ENCODE data around the gene CSGALNACT2. TPM values are rescaled to one million over a fixed set of nuclear protein-coding genes. Genes with fewer than 3 reads are reported as not detected.
A peak's percentile ranks its signal among the peaks of the same experiment; 100 is the strongest.
"Not testable (repeated sequence)": the region's sequence is repeated elsewhere in the genome, so short reads cannot be mapped to it uniquely, and the experiment has no call there.

The CSGALNACT2 gene, protein sequence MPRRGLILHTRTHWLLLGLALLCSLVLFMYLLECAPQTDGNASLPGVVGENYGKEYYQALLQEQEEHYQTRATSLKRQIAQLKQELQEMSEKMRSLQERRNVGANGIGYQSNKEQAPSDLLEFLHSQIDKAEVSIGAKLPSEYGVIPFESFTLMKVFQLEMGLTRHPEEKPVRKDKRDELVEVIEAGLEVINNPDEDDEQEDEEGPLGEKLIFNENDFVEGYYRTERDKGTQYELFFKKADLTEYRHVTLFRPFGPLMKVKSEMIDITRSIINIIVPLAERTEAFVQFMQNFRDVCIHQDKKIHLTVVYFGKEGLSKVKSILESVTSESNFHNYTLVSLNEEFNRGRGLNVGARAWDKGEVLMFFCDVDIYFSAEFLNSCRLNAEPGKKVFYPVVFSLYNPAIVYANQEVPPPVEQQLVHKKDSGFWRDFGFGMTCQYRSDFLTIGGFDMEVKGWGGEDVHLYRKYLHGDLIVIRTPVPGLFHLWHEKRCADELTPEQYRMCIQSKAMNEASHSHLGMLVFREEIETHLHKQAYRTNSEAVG
- 1 to 10 TPM; 2.0 to 3.4 TPM for polyA plus RNA-seq

DNA sequence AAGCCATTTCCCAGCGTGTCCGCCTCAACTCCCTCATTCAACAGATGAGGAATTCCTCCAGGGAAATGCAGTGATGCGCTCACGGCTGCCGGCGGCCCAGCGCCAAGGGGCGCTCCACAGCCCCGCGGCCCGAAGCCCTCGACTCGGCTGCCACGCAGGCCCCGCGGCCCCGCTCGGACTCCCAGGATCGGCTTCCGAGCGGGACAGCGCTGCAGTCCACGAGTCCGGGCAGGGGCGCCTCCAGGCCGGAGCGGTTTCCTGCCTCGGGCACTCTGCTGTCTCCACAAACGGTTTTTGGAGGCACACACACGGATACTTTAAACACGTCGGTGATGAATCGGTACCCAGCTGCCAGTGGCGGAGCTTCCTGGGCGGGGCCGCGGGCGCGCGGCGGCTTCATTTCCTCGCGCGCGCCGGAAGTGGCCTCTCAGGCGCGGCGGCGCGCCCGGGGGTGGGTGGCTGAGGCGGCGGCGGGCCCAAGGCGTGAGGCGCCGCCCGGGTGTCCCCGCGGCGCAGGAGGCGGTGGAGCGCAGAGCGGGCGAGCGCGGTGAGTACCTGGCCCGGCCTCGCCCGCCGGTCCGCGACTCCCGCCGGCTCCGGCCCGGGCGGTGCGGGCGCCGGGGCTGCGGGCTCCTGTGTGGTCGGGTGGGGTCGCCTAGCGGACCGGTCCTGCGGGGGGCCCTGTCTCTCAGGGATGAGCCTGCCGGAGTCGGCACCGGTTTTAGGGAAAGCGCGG lies at the start of gene CSGALNACT2:
Gene CSGALNACT2, plus strand, starts transcription at position 425 of the 736 bp plus-strand sequence. CDS start 16,705 bp downstream, outside the sequence.
- Histone ChIP-seq H3K27me3 (ENCODE audit: control insufficient read depth in 1 of 2, insufficient read depth in 2 of 2, low read length in 2 of 2) (no peaks in the 10 kb centered on the region), H3K27ac (ENCODE audit: low read depth in 2 of 2, low read length in 1 of 2) (peak within 1 kb of the TSS; percentile 87 to 95), H3K9me3 (ENCODE audit: control insufficient read depth in 2 of 2, insufficient read depth in 1 of 2, low read depth in 1 of 2, low read length in 1 of 2) (no peaks in the 10 kb centered on the region), H3K4me1 (ENCODE audit: control insufficient read depth in 2 of 2, insufficient read depth in 2 of 2, low read length in 1 of 2) (no peaks in the 10 kb centered on the region), H3K4me3 (ENCODE audit: low read depth in 1 of 2, low read length in 2 of 2) (peak within 1 kb of the TSS; percentile 81 to 96), H3K36me3 (ENCODE audit: control insufficient read depth in 2 of 2, insufficient read depth in 2 of 2, low read length in 1 of 2) (no peaks in the 10 kb centered on the region)
- WGBS, 2 donors: 0% methylated on average over 67 to 93 of the region's 93 CpGs

DNA sequence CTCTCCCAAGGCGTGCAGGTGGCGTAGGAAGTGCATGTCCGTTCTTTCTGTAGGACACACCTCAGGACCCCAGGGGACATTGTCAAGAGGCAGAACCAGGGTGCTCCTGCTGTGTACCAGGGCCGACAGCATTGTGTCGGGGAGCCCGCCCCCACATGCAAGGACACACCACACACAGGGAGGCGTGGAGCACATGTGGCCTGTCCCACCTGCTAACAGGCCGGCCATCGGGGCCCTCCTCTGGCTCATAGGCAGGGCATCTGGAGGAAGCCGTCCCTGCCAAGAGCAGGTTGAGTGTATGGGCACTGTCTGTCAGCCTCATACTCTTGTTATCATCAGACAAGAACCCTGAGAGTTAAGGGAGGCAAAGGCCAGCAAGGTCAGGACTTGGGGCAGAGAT lies 48.7 kb upstream of the CSGALNACT2 start:
- no peaks in the 10 kb centered on the region for H3K36me3 ChIP-seq (ENCODE audit: control insufficient read depth in 2 of 2, insufficient read depth in 2 of 2, low read length in 1 of 2)
- no peaks in the 10 kb centered on the region for H3K4me1 ChIP-seq (ENCODE audit: control insufficient read depth in 2 of 2, insufficient read depth in 2 of 2, low read length in 1 of 2)
- no peaks in the 10 kb centered on the region for H3K27me3 ChIP-seq (ENCODE audit: control insufficient read depth in 1 of 2, insufficient read depth in 2 of 2, low read length in 2 of 2)
- no peak overlapping the region for H3K27ac ChIP-seq (ENCODE audit: low read depth in 2 of 2, low read length in 1 of 2)
- no peaks in the 10 kb centered on the region for H3K9me3 ChIP-seq (ENCODE audit: control insufficient read depth in 2 of 2, insufficient read depth in 1 of 2, low read depth in 1 of 2, low read length in 1 of 2)
- H3K4me3 ChIP-seq (ENCODE audit: low read depth in 1 of 2, low read length in 2 of 2): no peak overlapping the region
- WGBS, 2 donors: 88 to 91% methylated on average over 10 of the region's 10 CpGs

DNA sequence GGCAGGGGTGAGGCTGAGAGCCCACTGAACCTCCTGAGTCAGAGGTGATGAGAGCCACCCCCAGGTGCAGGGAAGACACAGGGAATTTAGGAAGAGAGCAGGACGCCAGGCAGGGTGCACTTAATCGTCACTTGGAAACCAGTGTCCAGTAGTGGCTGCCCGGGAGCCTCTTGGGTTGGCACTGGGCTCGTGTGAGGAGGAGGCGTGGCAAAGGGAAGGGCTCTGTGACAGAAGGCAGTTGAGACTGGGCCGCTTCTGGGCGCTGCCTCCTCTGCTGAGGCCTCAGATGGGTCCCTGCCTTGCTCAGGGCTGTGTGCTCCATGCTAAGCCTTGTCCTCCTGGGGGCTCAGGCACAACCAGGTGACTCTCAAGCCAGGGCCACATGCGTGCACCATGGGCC lies 48.1 kb upstream of the CSGALNACT2 start:
- Histone ChIP-seq H3K4me1 (ENCODE audit: control insufficient read depth in 2 of 2, insufficient read depth in 2 of 2, low read length in 1 of 2) (no peaks in the 10 kb centered on the region), H3K27me3 (ENCODE audit: control insufficient read depth in 1 of 2, insufficient read depth in 2 of 2, low read length in 2 of 2) (no peaks in the 10 kb centered on the region), H3K9me3 (ENCODE audit: control insufficient read depth in 2 of 2, insufficient read depth in 1 of 2, low read depth in 1 of 2, low read length in 1 of 2) (no peaks in the 10 kb centered on the region), H3K4me3 (ENCODE audit: low read depth in 1 of 2, low read length in 2 of 2) (no peak overlapping the region), H3K36me3 (ENCODE audit: control insufficient read depth in 2 of 2, insufficient read depth in 2 of 2, low read length in 1 of 2) (no peaks in the 10 kb centered on the region), H3K27ac (ENCODE audit: low read depth in 2 of 2, low read length in 1 of 2) (no peak overlapping the region)
- 71 to 74% methylated on average over 8 of the region's 8 CpGs for WGBS, 2 donors

DNA sequence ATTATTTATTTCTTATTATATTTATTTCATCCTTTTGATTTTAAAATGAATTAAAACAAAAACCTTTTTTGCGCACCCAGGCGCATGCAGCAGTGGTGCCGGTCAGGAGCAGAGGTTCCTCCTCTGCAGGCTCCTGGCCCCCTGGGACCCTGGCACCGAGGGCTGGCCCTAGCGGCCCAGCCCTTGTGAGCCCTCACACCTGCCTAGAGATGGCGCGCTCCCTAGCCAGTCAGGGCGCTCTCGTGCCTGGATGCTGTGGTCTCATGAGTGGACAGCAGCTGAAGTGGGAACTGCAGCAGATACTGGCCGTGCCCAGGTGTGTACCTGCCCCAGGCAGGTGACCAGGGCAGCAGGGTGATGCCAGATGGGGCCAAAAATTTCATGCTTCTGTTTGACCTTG lies 47.6 kb upstream of the CSGALNACT2 start:
- WGBS, 2 donors: 88 to 92% methylated on average over 10 of the region's 10 CpGs
- no peaks in the 10 kb centered on the region for H3K4me1 ChIP-seq (ENCODE audit: control insufficient read depth in 2 of 2, insufficient read depth in 2 of 2, low read length in 1 of 2)
- H3K4me3 ChIP-seq (ENCODE audit: low read depth in 1 of 2, low read length in 2 of 2): no peak overlapping the region
- no peaks in the 10 kb centered on the region for H3K27me3 ChIP-seq (ENCODE audit: control insufficient read depth in 1 of 2, insufficient read depth in 2 of 2, low read length in 2 of 2)
- H3K27ac ChIP-seq (ENCODE audit: low read depth in 2 of 2, low read length in 1 of 2): no peak overlapping the region
- H3K9me3 ChIP-seq (ENCODE audit: control insufficient read depth in 2 of 2, insufficient read depth in 1 of 2, low read depth in 1 of 2, low read length in 1 of 2): no peaks in the 10 kb centered on the region
- H3K36me3 ChIP-seq (ENCODE audit: control insufficient read depth in 2 of 2, insufficient read depth in 2 of 2, low read length in 1 of 2): no peaks in the 10 kb centered on the region

DNA sequence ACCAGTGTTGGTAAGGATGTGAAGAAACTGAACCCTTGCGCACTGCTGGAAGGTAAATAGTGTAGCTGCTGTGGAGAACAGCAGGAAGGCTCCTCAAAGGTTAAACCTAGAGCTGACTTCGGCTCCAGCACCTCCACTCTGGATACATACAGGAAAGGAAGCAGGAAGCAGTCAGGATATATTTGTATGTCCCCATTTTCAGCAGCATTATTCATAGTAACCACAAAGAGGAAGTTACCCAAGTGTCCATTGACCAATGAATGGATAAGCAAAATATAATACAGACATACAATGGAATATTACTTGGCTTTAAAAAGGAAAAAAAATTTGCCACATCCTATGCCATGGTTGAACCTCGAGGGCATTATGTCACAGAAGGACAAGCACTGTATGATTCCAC lies 46.4 kb upstream of the CSGALNACT2 start:
- 66 to 73% methylated on average over 3 of the region's 3 CpGs for WGBS, 2 donors
- Histone ChIP-seq H3K9me3 (ENCODE audit: control insufficient read depth in 2 of 2, insufficient read depth in 1 of 2, low read depth in 1 of 2, low read length in 1 of 2) (no peaks in the 10 kb centered on the region), H3K27me3 (ENCODE audit: control insufficient read depth in 1 of 2, insufficient read depth in 2 of 2, low read length in 2 of 2) (no peaks in the 10 kb centered on the region), H3K4me3 (ENCODE audit: low read depth in 1 of 2, low read length in 2 of 2) (no peak overlapping the region), H3K36me3 (ENCODE audit: control insufficient read depth in 2 of 2, insufficient read depth in 2 of 2, low read length in 1 of 2) (no peaks in the 10 kb centered on the region), H3K4me1 (ENCODE audit: control insufficient read depth in 2 of 2, insufficient read depth in 2 of 2, low read length in 1 of 2) (no peaks in the 10 kb centered on the region), H3K27ac (ENCODE audit: low read depth in 2 of 2, low read length in 1 of 2) (no peak overlapping the region)

DNA sequence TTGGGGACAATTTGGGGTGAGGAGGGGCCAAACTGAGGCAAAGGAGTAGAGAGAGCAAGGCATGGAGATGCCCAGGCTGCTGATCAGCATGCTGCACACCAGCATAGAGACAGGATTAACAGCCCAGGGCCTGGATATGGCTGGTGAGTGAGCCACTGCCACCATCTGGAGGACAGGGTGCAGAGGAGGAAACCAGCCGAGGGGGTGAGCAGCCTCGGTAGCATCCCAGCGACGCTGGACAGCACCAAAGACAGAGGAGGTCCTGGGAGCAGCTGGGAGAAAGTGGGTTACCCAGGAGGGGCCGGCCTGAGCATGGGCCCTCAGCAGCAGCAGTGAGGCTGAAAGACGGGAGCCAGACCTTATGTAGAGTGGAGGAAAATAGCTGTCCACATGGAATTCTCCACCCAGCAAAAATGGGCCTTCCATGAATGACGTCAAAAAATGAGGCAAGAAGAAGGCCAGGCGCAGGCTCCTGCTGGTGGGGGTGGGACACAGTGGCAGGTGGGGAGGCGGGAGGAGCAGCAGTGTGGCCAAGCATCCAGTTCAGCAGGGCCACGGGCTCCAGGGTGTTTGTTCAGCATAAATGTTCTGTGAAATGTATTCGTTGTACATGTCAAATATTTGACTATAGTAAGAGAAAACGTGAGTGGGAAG lies 44.7 kb upstream of the CSGALNACT2 start:
- Histone ChIP-seq H3K27ac (ENCODE audit: low read depth in 2 of 2, low read length in 1 of 2) (no peak overlapping the region), H3K36me3 (ENCODE audit: control insufficient read depth in 2 of 2, insufficient read depth in 2 of 2, low read length in 1 of 2) (no peaks in the 10 kb centered on the region), H3K9me3 (ENCODE audit: control insufficient read depth in 2 of 2, insufficient read depth in 1 of 2, low read depth in 1 of 2, low read length in 1 of 2) (no peaks in the 10 kb centered on the region), H3K4me1 (ENCODE audit: control insufficient read depth in 2 of 2, insufficient read depth in 2 of 2, low read length in 1 of 2) (no peaks in the 10 kb centered on the region), H3K4me3 (ENCODE audit: low read depth in 1 of 2, low read length in 2 of 2) (no peak overlapping the region), H3K27me3 (ENCODE audit: control insufficient read depth in 1 of 2, insufficient read depth in 2 of 2, low read length in 2 of 2) (no peaks in the 10 kb centered on the region)
- WGBS, 2 donors: 37 to 41% methylated on average over 12 of the region's 12 CpGs

DNA sequence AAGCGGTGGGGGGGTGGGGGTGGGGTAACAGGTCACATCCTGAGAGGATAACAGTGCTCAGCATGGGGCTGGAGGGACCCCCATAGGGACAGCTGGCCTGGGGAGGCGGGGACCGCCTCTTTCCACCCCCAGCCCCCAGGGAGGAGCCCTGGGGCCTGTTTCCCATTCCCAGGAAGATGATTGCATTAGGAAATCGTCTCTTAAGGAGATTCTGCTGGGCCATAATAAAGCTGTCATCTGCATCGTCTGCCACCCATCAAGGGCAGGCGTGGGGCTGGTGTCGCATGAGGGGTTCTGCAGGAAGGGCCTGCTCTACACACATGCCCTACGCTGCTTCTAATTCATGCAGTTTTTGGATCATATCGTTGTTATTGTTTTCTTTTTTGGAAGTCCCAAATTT lies 44.2 kb upstream of the CSGALNACT2 start:
- Histone ChIP-seq H3K27ac (ENCODE audit: low read depth in 2 of 2, low read length in 1 of 2) (no peak overlapping the region), H3K4me1 (ENCODE audit: control insufficient read depth in 2 of 2, insufficient read depth in 2 of 2, low read length in 1 of 2) (no peaks in the 10 kb centered on the region), H3K36me3 (ENCODE audit: control insufficient read depth in 2 of 2, insufficient read depth in 2 of 2, low read length in 1 of 2) (no peaks in the 10 kb centered on the region), H3K9me3 (ENCODE audit: control insufficient read depth in 2 of 2, insufficient read depth in 1 of 2, low read depth in 1 of 2, low read length in 1 of 2) (no peaks in the 10 kb centered on the region), H3K4me3 (ENCODE audit: low read depth in 1 of 2, low read length in 2 of 2) (no peak overlapping the region), H3K27me3 (ENCODE audit: control insufficient read depth in 1 of 2, insufficient read depth in 2 of 2, low read length in 2 of 2) (no peaks in the 10 kb centered on the region)
- WGBS, 2 donors: 73 to 75% methylated on average over 8 to 9 of the region's 9 CpGs

DNA sequence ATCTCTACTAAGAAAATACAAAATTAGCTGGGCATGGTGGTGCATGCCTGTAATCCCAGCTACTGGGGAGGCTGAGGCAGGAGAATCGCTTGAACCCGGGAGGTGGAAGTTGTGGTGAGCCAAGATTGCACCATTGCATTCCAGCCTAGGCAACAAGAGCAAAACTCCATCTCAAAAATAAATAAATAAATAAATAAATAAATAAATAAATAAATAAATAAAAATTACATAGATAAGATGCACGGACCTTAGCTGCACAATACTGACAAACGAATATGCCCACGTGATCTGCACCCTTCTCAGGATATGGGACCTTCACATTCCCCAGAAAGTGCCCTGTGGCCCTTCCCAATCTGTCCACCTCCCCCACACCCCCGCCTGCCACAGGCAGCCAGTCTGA lies 38.9 kb upstream of the CSGALNACT2 start:
- WGBS, 2 donors: 85 to 91% methylated on average over 6 of the region's 6 CpGs
- not testable (repeated sequence) for H3K27me3 ChIP-seq (ENCODE audit: control insufficient read depth in 1 of 2, insufficient read depth in 2 of 2, low read length in 2 of 2); H3K4me3 ChIP-seq (ENCODE audit: low read depth in 1 of 2, low read length in 2 of 2); H3K9me3 ChIP-seq (ENCODE audit: control insufficient read depth in 2 of 2, insufficient read depth in 1 of 2, low read depth in 1 of 2, low read length in 1 of 2); H3K4me1 ChIP-seq (ENCODE audit: control insufficient read depth in 2 of 2, insufficient read depth in 2 of 2, low read length in 1 of 2); H3K27ac ChIP-seq (ENCODE audit: low read depth in 2 of 2, low read length in 1 of 2); H3K36me3 ChIP-seq (ENCODE audit: control insufficient read depth in 2 of 2, insufficient read depth in 2 of 2, low read length in 1 of 2)

DNA sequence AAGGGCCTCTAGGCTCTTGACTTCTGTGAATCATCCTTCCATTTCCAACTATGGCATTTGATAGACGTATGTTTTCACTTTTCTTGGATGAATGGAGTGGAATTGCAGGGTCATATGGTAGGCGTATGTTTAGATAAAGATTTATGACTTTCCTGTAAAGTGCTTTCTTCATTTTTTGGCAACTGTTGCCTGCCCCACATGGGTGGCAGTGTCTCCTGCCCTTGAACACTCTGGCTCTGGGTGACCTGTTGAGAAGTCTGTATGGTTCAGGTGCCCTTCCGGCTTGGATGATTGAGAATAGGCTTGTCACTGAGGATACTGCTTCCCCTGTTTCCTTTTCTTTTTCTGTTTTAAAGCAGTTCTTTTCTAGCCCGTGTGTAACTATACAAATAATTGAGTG lies 38.3 kb upstream of the CSGALNACT2 start:
- Histone ChIP-seq H3K9me3 (ENCODE audit: control insufficient read depth in 2 of 2, insufficient read depth in 1 of 2, low read depth in 1 of 2, low read length in 1 of 2) (no peaks in the 10 kb centered on the region), H3K27me3 (ENCODE audit: control insufficient read depth in 1 of 2, insufficient read depth in 2 of 2, low read length in 2 of 2) (peaks cover 0 to 6% of the 10 kb centered on the region in 2 donors), H3K4me1 (ENCODE audit: control insufficient read depth in 2 of 2, insufficient read depth in 2 of 2, low read length in 1 of 2) (peaks cover 0 to 9% of the 10 kb centered on the region in 2 donors), H3K36me3 (ENCODE audit: control insufficient read depth in 2 of 2, insufficient read depth in 2 of 2, low read length in 1 of 2) (no peaks in the 10 kb centered on the region), H3K27ac (ENCODE audit: low read depth in 2 of 2, low read length in 1 of 2) (no peak overlapping the region), H3K4me3 (ENCODE audit: low read depth in 1 of 2, low read length in 2 of 2) (no peak overlapping the region)
- 57 to 66% methylated on average over 4 of the region's 4 CpGs for WGBS, 2 donors
